Measurements from ENCODE around the gene NINL. TPM values are rescaled to one million over a fixed set of nuclear protein-coding genes. Genes with fewer than 3 reads are reported as not detected.

The NINL gene
- total and polyA plus RNA-seq, 12 donors: 1.3 to 17.9 (median 3.8) TPM

DNA sequence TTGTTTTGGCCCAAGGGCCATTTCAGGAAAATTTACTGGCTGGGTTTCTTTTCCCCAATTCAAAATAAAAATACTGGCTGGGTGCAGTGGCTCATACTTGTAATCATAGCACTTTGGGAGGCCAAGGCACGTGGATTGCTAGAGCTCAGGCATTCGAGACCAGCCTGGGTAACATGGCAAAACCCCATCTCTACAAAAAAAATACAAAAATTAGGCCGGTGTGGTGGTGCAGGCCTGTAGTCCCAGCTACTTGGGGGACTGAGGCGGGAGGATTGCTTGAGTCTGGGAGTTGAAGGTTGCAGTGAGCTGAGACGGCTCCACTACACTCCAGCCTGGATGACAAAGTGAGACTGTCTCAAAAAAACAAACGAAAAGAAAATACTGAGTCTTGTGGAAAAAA lies 60.0 kb downstream of the NINL start:
- TF ChIP-seq, protein P1, sequence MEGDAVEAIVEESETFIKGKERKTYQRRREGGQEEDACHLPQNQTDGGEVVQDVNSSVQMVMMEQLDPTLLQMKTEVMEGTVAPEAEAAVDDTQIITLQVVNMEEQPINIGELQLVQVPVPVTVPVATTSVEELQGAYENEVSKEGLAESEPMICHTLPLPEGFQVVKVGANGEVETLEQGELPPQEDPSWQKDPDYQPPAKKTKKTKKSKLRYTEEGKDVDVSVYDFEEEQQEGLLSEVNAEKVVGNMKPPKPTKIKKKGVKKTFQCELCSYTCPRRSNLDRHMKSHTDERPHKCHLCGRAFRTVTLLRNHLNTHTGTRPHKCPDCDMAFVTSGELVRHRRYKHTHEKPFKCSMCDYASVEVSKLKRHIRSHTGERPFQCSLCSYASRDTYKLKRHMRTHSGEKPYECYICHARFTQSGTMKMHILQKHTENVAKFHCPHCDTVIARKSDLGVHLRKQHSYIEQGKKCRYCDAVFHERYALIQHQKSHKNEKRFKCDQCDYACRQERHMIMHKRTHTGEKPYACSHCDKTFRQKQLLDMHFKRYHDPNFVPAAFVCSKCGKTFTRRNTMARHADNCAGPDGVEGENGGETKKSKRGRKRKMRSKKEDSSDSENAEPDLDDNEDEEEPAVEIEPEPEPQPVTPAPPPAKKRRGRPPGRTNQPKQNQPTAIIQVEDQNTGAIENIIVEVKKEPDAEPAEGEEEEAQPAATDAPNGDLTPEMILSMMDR (IDR thresholded peaks at IDR 0.05): no peak
- Histone ChIP-seq H3K36me3 (peaks cover 0 to 12% (median 0%) of the 10 kb centered on the region in 9 donors), H3K27ac (no peak overlapping the region), H3K4me3 (no peak overlapping the region), H3K27me3 (no peaks in the 10 kb centered on the region), H3K4me1 (no peaks in the 10 kb centered on the region), H3K9me3 (no peaks in the 10 kb centered on the region)
- intact Hi-C loops (cut with DNase I): loop anchor here in 1 of 10 donors (5.0 kb wide), 1 partner anchor 92 kb away; no protein-coding TSS in a partner anchor
- no peak for DNase-seq
- 91 to 94% methylated on average over 6 of the region's 6 CpGs for WGBS, 2 donors
- no peak for ATAC-seq

DNA sequence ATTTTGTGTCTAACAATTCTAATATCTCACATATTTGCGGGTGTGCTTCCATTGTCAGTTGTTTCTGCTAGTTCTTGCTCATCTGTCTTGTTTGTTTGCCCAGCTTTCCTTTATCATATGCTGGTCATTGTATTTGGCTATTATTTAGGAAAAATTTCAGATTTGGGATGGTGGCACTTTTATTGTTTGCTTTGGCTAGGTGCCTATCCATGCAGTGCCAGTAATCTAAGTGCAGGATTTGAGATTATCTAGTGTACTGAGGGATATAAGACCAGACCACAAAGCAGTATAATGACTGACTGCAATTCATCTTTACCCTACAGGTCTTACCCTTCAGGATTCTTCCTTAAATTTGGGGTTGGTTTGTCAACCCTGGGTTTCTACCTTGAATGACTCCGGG lies 63.9 kb downstream of the NINL start:
- Histone ChIP-seq H3K36me3 (peaks cover 0 to 20% (median 0%) of the 10 kb centered on the region in 9 donors), H3K4me3 (no peak overlapping the region), H3K27ac (no peak overlapping the region), H3K4me1 (no peaks in the 10 kb centered on the region), H3K9me3 (peaks cover 0 to 4% (median 0%) of the 10 kb centered on the region in 11 donors), H3K27me3 (no peaks in the 10 kb centered on the region)
- WGBS, 2 donors: 92 to 96% methylated on average over 2 of the region's 2 CpGs
- TF ChIP-seq, protein P1 (IDR thresholded peaks at IDR 0.05): no peak
- intact Hi-C loops (cut with DNase I): no loop called here
- no peak for ATAC-seq
- no peak for DNase-seq

- Histone ChIP-seq H3K9me3 (peaks cover 0 to 39% (median 19%) of the 10 kb centered on the region in 11 donors), H3K4me3 (no peak overlapping the region), H3K27ac (no peak overlapping the region), H3K27me3 (no peaks in the 10 kb centered on the region), H3K4me1 (no peaks in the 10 kb centered on the region), H3K36me3 (peaks cover 0 to 37% (median 6%) of the 10 kb centered on the region in 9 donors)
- DNase-seq: no peak
- no peak for ATAC-seq
- intact Hi-C loops (cut with DNase I): loop anchor here in 1 of 10 donors (10.0 kb wide), 1 partner anchor 62 kb away; no protein-coding TSS in a partner anchor
- 83 to 84% methylated on average over 3 of the region's 3 CpGs for WGBS, 2 donors
- TF ChIP-seq, protein P1 (IDR thresholded peaks at IDR 0.05): no peak
Observed at GRCh38 chr20:25517124-25517523, 68.2 kb downstream of the NINL start.

DNA sequence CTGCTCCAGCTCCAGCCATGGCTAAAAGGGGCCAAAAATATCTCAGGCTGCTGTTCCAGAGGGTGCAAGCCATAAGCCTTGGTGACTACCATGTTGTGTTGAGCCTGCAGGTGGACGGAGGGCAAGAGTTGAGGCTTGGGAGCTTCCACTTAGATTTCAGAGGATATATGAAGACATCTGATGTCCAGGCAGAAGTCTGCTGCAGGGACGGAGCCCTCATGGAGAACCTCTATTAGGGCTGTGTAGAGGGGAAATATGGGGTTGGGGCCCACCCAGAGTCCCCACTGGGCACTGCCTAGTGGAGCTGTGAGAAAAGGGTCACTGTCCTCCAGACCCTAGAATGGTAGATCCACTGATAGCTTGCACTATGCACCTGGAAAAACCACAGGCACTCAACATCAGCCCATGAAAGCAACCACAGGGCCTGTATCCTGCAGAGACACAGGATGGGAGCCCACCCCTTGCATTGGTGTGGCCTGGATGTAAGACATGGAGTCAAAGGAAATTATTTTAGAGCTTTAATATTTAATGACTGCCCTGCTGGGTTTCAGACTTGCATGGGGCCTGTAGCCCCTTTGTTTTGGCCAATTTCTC lies 70.5 kb downstream of the NINL start:
- WGBS, 2 donors: 96 to 98% methylated on average over 2 of the region's 2 CpGs
- no peak for ATAC-seq
- Histone ChIP-seq H3K4me1 (no peaks in the 10 kb centered on the region), H3K36me3 (peaks cover 0 to 57% (median 9%) of the 10 kb centered on the region in 9 donors), H3K27ac (no peak overlapping the region), H3K27me3 (no peaks in the 10 kb centered on the region), H3K4me3 (no peak overlapping the region), H3K9me3 (peaks cover 0 to 39% (median 19%) of the 10 kb centered on the region in 11 donors)
- TF ChIP-seq, protein P1 (IDR thresholded peaks at IDR 0.05): no peak
- intact Hi-C loops (cut with DNase I): loop anchor here in 1 of 10 donors (10.0 kb wide), 1 partner anchor 60 kb away; no protein-coding TSS in a partner anchor
- no peak for DNase-seq

Data from heart right ventricle (tissue), 16 donors.